ENCODE data around the gene USP6NL.

DNA sequence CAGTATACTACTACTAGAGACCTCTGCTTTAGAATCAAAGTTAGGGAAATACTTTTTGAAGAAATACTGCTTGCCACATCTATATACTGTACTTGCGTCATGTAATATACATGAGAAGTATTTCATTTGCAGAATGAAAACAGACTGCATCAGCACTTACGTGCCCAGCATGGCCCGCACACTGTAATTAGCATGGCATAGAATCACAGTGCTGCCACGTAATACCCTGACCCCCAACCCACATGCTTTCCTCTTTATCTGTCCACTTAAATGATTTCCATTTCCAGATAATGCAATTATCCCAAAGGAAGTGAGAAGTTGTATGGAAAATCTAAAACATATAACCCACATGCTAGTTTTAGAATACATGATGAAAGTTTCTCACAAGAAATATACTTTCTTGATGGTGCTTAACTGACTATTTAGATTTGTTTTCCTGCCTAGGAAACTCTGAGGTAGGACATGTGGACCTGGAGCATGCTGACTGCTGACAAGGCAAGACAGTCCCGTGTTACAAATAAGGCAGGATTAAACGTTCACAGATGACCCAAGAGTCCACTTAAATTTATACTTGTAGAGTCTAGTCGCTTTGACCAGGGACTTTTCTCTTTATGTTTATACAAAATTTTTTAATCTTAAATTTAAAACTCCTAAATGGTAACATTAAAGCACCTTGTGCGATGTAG lies 12.6 kb downstream of the USP6NL start:
- TF ChIP-seq, protein P1, sequence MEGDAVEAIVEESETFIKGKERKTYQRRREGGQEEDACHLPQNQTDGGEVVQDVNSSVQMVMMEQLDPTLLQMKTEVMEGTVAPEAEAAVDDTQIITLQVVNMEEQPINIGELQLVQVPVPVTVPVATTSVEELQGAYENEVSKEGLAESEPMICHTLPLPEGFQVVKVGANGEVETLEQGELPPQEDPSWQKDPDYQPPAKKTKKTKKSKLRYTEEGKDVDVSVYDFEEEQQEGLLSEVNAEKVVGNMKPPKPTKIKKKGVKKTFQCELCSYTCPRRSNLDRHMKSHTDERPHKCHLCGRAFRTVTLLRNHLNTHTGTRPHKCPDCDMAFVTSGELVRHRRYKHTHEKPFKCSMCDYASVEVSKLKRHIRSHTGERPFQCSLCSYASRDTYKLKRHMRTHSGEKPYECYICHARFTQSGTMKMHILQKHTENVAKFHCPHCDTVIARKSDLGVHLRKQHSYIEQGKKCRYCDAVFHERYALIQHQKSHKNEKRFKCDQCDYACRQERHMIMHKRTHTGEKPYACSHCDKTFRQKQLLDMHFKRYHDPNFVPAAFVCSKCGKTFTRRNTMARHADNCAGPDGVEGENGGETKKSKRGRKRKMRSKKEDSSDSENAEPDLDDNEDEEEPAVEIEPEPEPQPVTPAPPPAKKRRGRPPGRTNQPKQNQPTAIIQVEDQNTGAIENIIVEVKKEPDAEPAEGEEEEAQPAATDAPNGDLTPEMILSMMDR (IDR thresholded peaks at IDR 0.05; ENCODE audit: control extremely low read depth in 1 of 3, insufficient read depth in 1 of 3, low read depth in 1 of 3, low read length in 3 of 3): no peak
- no peak for TF ChIP-seq RXRA (IDR thresholded peaks at IDR 0.05; ENCODE audit: insufficient read depth, low read depth, low read length)
- no peak for TF ChIP-seq POLR2AphosphoS5 (IDR thresholded peaks at IDR 0.05; ENCODE audit: low read depth, low read length)
- TF ChIP-seq FOSL1 (IDR thresholded peaks at IDR 0.05; ENCODE audit: insufficient read depth, low read depth, low read length): no peak
- TF ChIP-seq EZH2 (IDR thresholded peaks at IDR 0.05; ENCODE audit: low read depth, low read length, severe bottlenecking): no peak
- TF ChIP-seq POLR2A (IDR thresholded peaks at IDR 0.05; ENCODE audit: control extremely low read depth in 1 of 2, low read depth in 2 of 2, low read length in 2 of 2): no peak
- no peak for TF ChIP-seq NRF1 (IDR thresholded peaks at IDR 0.05; ENCODE audit: low read depth, low read length)
- TF ChIP-seq CEBPB (IDR thresholded peaks at IDR 0.05; ENCODE audit: low read depth, low read length): no peak
- no peak for TF ChIP-seq SIN3A (conservative IDR thresholded peaks at IDR 0.05 in 1 of 2, IDR thresholded peaks at IDR 0.05 in 1 of 2; ENCODE audit: low read depth in 1 of 2, low read length in 2 of 2)
- TF ChIP-seq E2F6 (IDR thresholded peaks at IDR 0.05): no peak
